Natural killer cell (primary cell): ENCODE data around the gene PHKG2. TPM values are rescaled to one million over a fixed set of nuclear protein-coding genes. Genes with fewer than 3 reads are reported as not detected.

Experiments used
- ATAC-seq, 3 donors: fragments of 150-1000 bp in 2 of 3; fragments of 200-7000 bp in 1 of 3; cut with Tn5 transposase; 1 replicate in 1 of 3; 2 replicates in 2 of 3; pipeline ENCODE4 v1.10.0; 2021; ENCODE audit warnings: mild to moderate bottlenecking in 2 of 3, moderate library complexity in 2 of 3
- DNase-seq, 2 donors: peaks; one replicate each; pipeline versions ENCODE4 v3.0.0 to v3.0.0-alpha.2; 2013 to 2021; ENCODE audit warnings: mixed read lengths in 1 of 2
- H3K27ac ChIP-seq: one replicate; pipeline ENCODE4 v1.5.1; 2013; ENCODE audit warnings: mild to moderate bottlenecking, low read length
- H3K27me3 ChIP-seq: one replicate; pipeline ENCODE4 v1.6.1; 2013; ENCODE audit warnings: low read length; ENCODE audit not compliant: control insufficient read depth, insufficient read depth
- H3K36me3 ChIP-seq: one replicate; pipeline ENCODE4 v1.6.1; 2013; ENCODE audit warnings: low read length; ENCODE audit not compliant: control insufficient read depth, insufficient read depth
- H3K4me1 ChIP-seq: one replicate; pipeline ENCODE4 v1.6.1; 2013; ENCODE audit warnings: low read length; ENCODE audit not compliant: control insufficient read depth, insufficient read depth
- H3K4me3 ChIP-seq: one replicate; pipeline ENCODE4 v1.5.1; 2013; ENCODE audit warnings: low read length
- H3K9me3 ChIP-seq: one replicate; pipeline ENCODE4 v1.6.1; 2013; ENCODE audit warnings: low read length; ENCODE audit not compliant: control insufficient read depth, insufficient read depth
- H3K27ac Mint-ChIP-seq, 2 donors: one replicate each; pipeline ENCODE4 v1.8.0; 2022; ENCODE audit warnings: mild to moderate bottlenecking in 2 of 2, mixed read lengths in 2 of 2, moderate library complexity in 1 of 2
- H3K27me3 Mint-ChIP-seq, 2 donors: one replicate each; pipeline ENCODE4 v1.8.0; 2022; ENCODE audit warnings: low read depth in 2 of 2, mixed read lengths in 2 of 2
- H3K36me3 Mint-ChIP-seq: one replicate; pipeline ENCODE4 v1.8.0; 2022; ENCODE audit warnings: mixed read lengths
- H3K4me1 Mint-ChIP-seq, 2 donors: one replicate each; pipeline ENCODE4 v1.8.0; 2022; ENCODE audit warnings: mixed read lengths in 2 of 2
- H3K4me3 Mint-ChIP-seq: one replicate; pipeline ENCODE4 v1.8.0; 2022; ENCODE audit warnings: mild to moderate bottlenecking, moderate library complexity, mixed read lengths
- H3K9me3 Mint-ChIP-seq, 2 donors: one replicate each; pipeline ENCODE4 v1.8.0; 2022; ENCODE audit warnings: mixed read lengths in 2 of 2
- CTCF ChIP-seq: fragments of 200-600 bp; IDR thresholded peaks from one replicate; pipeline ENCODE4 v1.8.0; 2022; ENCODE audit warnings: antibody characterized with exemption
- WGBS: methylation state at CpG from one replicate; pipeline ENCODE4 v1.1.7; 2013; ENCODE audit warnings: missing lambda C conversion rate; ENCODE audit not compliant: insufficient coverage; 5-methylcytosine and 5-hydroxymethylcytosine counted together
- intact Hi-C: fragments of 100-400 bp; cut with micrococcal nuclease; formaldehyde crosslinking; loops from one replicate; pipeline ENCODE4 v1.14.2; 2022
- total RNA-seq, 4 donors: library from RNA; stranded (reverse); fragments of 120-200 nt in 1 of 4; gene quantifications; one replicate each; pipeline versions ENCODE4 v1.2.3 to v1.2.4, GENCODE V29; 2013 to 2022

The PHKG2 gene
- total RNA-seq, 3 donors from 2014 or later (not counting 1 experiment from before 2014, with no cell fraction given) = 50.5 to 86.1 (median 64.8) TPM

GRCh38 chr16:30744183-30744582 is 4.0 kb upstream of the PHKG2 start:
- intact Hi-C loops = no loop called here
- Histone ChIP-seq H3K36me3 (peaks cover 15% of the 10 kb centered on the region), H3K27ac (no peak overlapping the region), H3K9me3 (no peaks in the 10 kb centered on the region), H3K4me1 (peaks cover 8% of the 10 kb centered on the region), H3K4me3 (no peak overlapping the region), H3K27me3 (no peaks in the 10 kb centered on the region)
- DNase-seq (no peak), ATAC-seq (no peak)
- peaks cover 24 to 40% of the 10 kb centered on the region in 2 donors for H3K4me1 Mint-ChIP-seq
- 100% methylated on average over 1 of the region's 2 CpGs for WGBS
- TF ChIP-seq CTCF = no peak
- H3K4me3 Mint-ChIP-seq = no peak overlapping the region
- H3K36me3 Mint-ChIP-seq = no peaks in the 10 kb centered on the region
- H3K27ac Mint-ChIP-seq = no peak overlapping the region
- H3K9me3 Mint-ChIP-seq = no peaks in the 10 kb centered on the region
- no peaks in the 10 kb centered on the region for H3K27me3 Mint-ChIP-seq

- Histone ChIP-seq H3K4me3 (no peak overlapping the region), H3K9me3 (no peaks in the 10 kb centered on the region), H3K36me3 (peaks cover 12% of the 10 kb centered on the region), H3K27me3 (no peaks in the 10 kb centered on the region), H3K27ac (no peak overlapping the region), H3K4me1 (peaks cover 17% of the 10 kb centered on the region)
- no peak overlapping the region for H3K4me3 Mint-ChIP-seq
- no peaks in the 10 kb centered on the region for H3K27me3 Mint-ChIP-seq
- intact Hi-C loops = loop anchor here (5.0 kb wide), 1 partner anchor 48 kb away; the partner anchor contains the start of gene SRCAP
- ATAC-seq = no peak
- no peak for DNase-seq
- peak overlapping the region in 1 of 2 donors; percentile 4 for H3K27ac Mint-ChIP-seq
- no peaks in the 10 kb centered on the region for H3K36me3 Mint-ChIP-seq
- no peaks in the 10 kb centered on the region for H3K9me3 Mint-ChIP-seq
- peaks cover 33 to 48% of the 10 kb centered on the region in 2 donors for H3K4me1 Mint-ChIP-seq
- WGBS = 89% methylated on average over 2 of the region's 2 CpGs
- no peak for TF ChIP-seq CTCF
Observed at GRCh38 chr16:30745082-30745481, 3.1 kb upstream of the PHKG2 start.

GRCh38 chr16:30746638-30747175 is 1.5 kb upstream of the PHKG2 start:
- Histone ChIP-seq H3K36me3 (peaks cover 21% of the 10 kb centered on the region), H3K27ac (no peak overlapping the region), H3K4me1 (peaks cover 19% of the 10 kb centered on the region), H3K4me3 (no peak overlapping the region), H3K9me3 (no peaks in the 10 kb centered on the region), H3K27me3 (no peaks in the 10 kb centered on the region)
- peak overlapping the region; percentile 90 to 93 for H3K27ac Mint-ChIP-seq
- H3K36me3 Mint-ChIP-seq = no peaks in the 10 kb centered on the region
- no peak for DNase-seq
- H3K4me1 Mint-ChIP-seq = peaks cover 34 to 51% of the 10 kb centered on the region in 2 donors
- WGBS = 96% methylated on average over 9 of the region's 9 CpGs
- H3K27me3 Mint-ChIP-seq = no peaks in the 10 kb centered on the region
- intact Hi-C loops = loop anchor here (5.0 kb wide), 1 partner anchor 49 kb away; the partner anchor contains the start of gene SRCAP
- H3K9me3 Mint-ChIP-seq = no peaks in the 10 kb centered on the region
- TF ChIP-seq CTCF = no peak
- no peak overlapping the region for H3K4me3 Mint-ChIP-seq
- no peak for ATAC-seq

GRCh38 chr16:30747331-30747730 is 894 bp upstream of the PHKG2 start:
- Mint-ChIP-seq H3K9me3 (no peaks in the 10 kb centered on the region), H3K27me3 (no peaks in the 10 kb centered on the region), H3K4me1 (peaks cover 34 to 45% of the 10 kb centered on the region in 2 donors), H3K27ac (peak overlapping the region; percentile 90 to 93), H3K36me3 (no peaks in the 10 kb centered on the region), H3K4me3 (peak overlapping the region; percentile 95)
- H3K9me3 ChIP-seq = no peaks in the 10 kb centered on the region
- peaks cover 22% of the 10 kb centered on the region for H3K36me3 ChIP-seq
- TF ChIP-seq CTCF = no peak
- H3K27me3 ChIP-seq = no peaks in the 10 kb centered on the region
- DNase-seq (no peak), ATAC-seq (no peak)
- 78% methylated on average over 3 of the region's 3 CpGs for WGBS
- peak overlapping the region; percentile 60 for H3K4me3 ChIP-seq
- H3K27ac ChIP-seq = peak overlapping the region; percentile 79
- intact Hi-C loops = loop anchor here (5.0 kb wide), 1 partner anchor 50 kb away; the partner anchor contains the start of gene SRCAP
- peaks cover 19% of the 10 kb centered on the region for H3K4me1 ChIP-seq
